Endothelial cell of umbilical vein (primary cell): ENCODE data around the gene GNAT1. TPM values are rescaled to one million over a fixed set of nuclear protein-coding genes. Genes with fewer than 3 reads are reported as not detected.

ENCODE experiments used
- BruUV-seq: library from RNA; stranded (reverse); fragments of 400-500 nt; replicated peaks from 2 replicates; lab custom pipeline; 2021; lab: Mats Ljungman, UMichigan
- CTCF ChIA-PET: fragments of 300-600, 350-600 bp; sonication (Branson Sonifier 250); formaldehyde crosslinking; loops from one replicate; lab custom pipeline; 2021; ENCODE audit warnings: antibody characterized with exemption, inconsistent platforms; lab: Charles Lee
- POLR2A ChIA-PET: fragments of 300-600, 350-600 bp; sonication (Branson Sonifier 250); formaldehyde crosslinking; loops from one replicate; lab custom pipeline; 2021; ENCODE audit warnings: antibody characterized with exemption, inconsistent platforms; lab: Charles Lee
- DNase-seq: peaks from one replicate; pipeline ENCODE4 v3.0.0-alpha.2; 2011; ENCODE audit warnings: low read depth, low spot score
- FAIRE-seq: peaks from 2 replicates; lab custom pipeline; 2011; peaks lifted over from hg19 to GRCh38; lab: Jason Lieb, UNC
- H2AFZ ChIP-seq: 2 replicates; pipeline ENCODE4 v1.6.0; 2012; ENCODE audit warnings: low read depth, low read length, control low read depth, inconsistent platforms
- H3K27ac ChIP-seq: 2 replicates; pipeline ENCODE4 v1.5.1; 2011; ENCODE audit warnings: low read depth, mild to moderate bottlenecking, control low read depth, low read length, moderate library complexity; ENCODE audit not compliant: insufficient read depth
- H3K27me3 ChIP-seq, 2 experiments: 2 replicates each; pipeline versions ENCODE4 v1.6.0 to v1.6.1; 2011; ENCODE audit warnings: low read length in 2 of 2, mixed read lengths in 1 of 2; ENCODE audit not compliant: control insufficient read depth in 2 of 2, insufficient read depth in 2 of 2
- H3K36me3 ChIP-seq, 2 experiments: 2 replicates in 1 of 2; 3 replicates in 1 of 2; pipeline ENCODE4 v1.5.1; 2011; ENCODE audit warnings: low read length in 2 of 2, mild to moderate bottlenecking in 1 of 2, moderate library complexity in 1 of 2; ENCODE audit not compliant: control insufficient read depth in 2 of 2, insufficient read depth in 2 of 2; ENCODE audit errors: extremely low read depth in 1 of 2
- H3K4me1 ChIP-seq: 3 replicates; pipeline ENCODE4 v1.5.1; 2011; ENCODE audit warnings: mild to moderate bottlenecking, low read length; ENCODE audit not compliant: control insufficient read depth, insufficient read depth; ENCODE audit errors: extremely low read depth
- H3K4me2 ChIP-seq: 2 replicates; pipeline ENCODE4 v1.6.1; 2011; ENCODE audit warnings: low read length, control low read depth, mixed read lengths; ENCODE audit not compliant: insufficient read depth
- H3K4me3 ChIP-seq, 3 experiments: fragments of 200-600 bp in 1 of 3; sonication (generic), shearing (Covaris generic) in 1 of 3; replicated peaks in 1 of 3; 2 replicates each; pipeline ENCODE4 v1.5.1; 2011 to 2016; ENCODE audit warnings: control low read depth in 3 of 3, low read length in 3 of 3, mild to moderate bottlenecking in 2 of 3, inconsistent platforms in 1 of 3, low read depth in 1 of 3, moderate library complexity in 1 of 3; ENCODE audit not compliant: insufficient read depth in 1 of 3
- H3K79me2 ChIP-seq: 2 replicates; pipeline ENCODE4 v1.6.0; 2012; ENCODE audit warnings: low read length, inconsistent platforms; ENCODE audit not compliant: control insufficient read depth, insufficient read depth
- H3K9ac ChIP-seq: replicated peaks from 2 replicates; pipeline ENCODE3; 2011; ENCODE audit warnings: low read length, control low read depth; ENCODE audit not compliant: insufficient read depth; ENCODE audit errors: extremely low read depth
- H3K9me1 ChIP-seq: replicated peaks from 3 replicates; pipeline ENCODE4 v1.6.0; 2011; ENCODE audit warnings: mild to moderate bottlenecking, low read length; ENCODE audit not compliant: control insufficient read depth, insufficient read depth; ENCODE audit errors: extremely low read depth
- H3K9me3 ChIP-seq: replicated peaks from 2 replicates; pipeline ENCODE4 v1.5.1; 2012; ENCODE audit warnings: low read length, inconsistent platforms; ENCODE audit not compliant: control insufficient read depth, insufficient read depth
- H4K20me1 ChIP-seq: replicated peaks from 2 replicates; pipeline ENCODE3; 2011; ENCODE audit warnings: mild to moderate bottlenecking, low read length; ENCODE audit not compliant: control insufficient read depth, insufficient read depth; ENCODE audit errors: extremely low read depth
- CTCF ChIP-seq, 2 donors: IDR thresholded peaks; 1 replicate in 1 of 2; 2 replicates in 1 of 2; pipeline ENCODE4 v1.5.1; 2011; ENCODE audit warnings: low read length in 2 of 2, mild to moderate bottlenecking in 2 of 2, moderate library complexity in 2 of 2, control low read depth in 1 of 2, inconsistent platforms in 1 of 2, low read depth in 1 of 2; ENCODE audit not compliant: insufficient read depth in 1 of 2; ENCODE audit errors: extremely low read depth in 1 of 2
- EZH2 ChIP-seq: IDR thresholded peaks from 2 replicates; pipeline ENCODE4 v1.6.1; 2012; ENCODE audit warnings: borderline replicate concordance, low read depth, mild to moderate bottlenecking, moderate library complexity, low read length, inconsistent platforms; ENCODE audit not compliant: severe bottlenecking
- FOS ChIP-seq: IDR thresholded peaks from 2 replicates; pipeline ENCODE4 v1.6.1; 2011; ENCODE audit warnings: mild to moderate bottlenecking, low read length, moderate library complexity, borderline replicate concordance; ENCODE audit not compliant: insufficient read depth
- GATA2 ChIP-seq: IDR thresholded peaks from 2 replicates; pipeline ENCODE4 v1.7.0; 2011; ENCODE audit warnings: low read depth, mild to moderate bottlenecking, moderate library complexity, mixed read lengths, low read length; ENCODE audit not compliant: insufficient read length, insufficient read depth
- JUN ChIP-seq: IDR thresholded peaks from 2 replicates; pipeline ENCODE4 v1.6.1; 2011; ENCODE audit warnings: borderline replicate concordance, low read depth; ENCODE audit not compliant: insufficient read length, insufficient read depth
- MAX ChIP-seq: IDR thresholded peaks from 2 replicates; pipeline ENCODE4 v1.6.1; 2011; ENCODE audit not compliant: insufficient read depth, insufficient read length
- MYC ChIP-seq: IDR thresholded peaks from one replicate; pipeline ENCODE4 v1.6.1; 2011; ENCODE audit warnings: mild to moderate bottlenecking, low read depth, low read length
- POLR2A ChIP-seq: IDR thresholded peaks from 2 replicates; pipeline ENCODE4 v1.6.1; 2012; ENCODE audit warnings: low read depth, mild to moderate bottlenecking, control low read depth, low read length
- POLR2AphosphoS5 ChIP-seq: IDR thresholded peaks from 2 replicates; pipeline ENCODE4 v1.6.1; 2012; ENCODE audit warnings: low read depth, mild to moderate bottlenecking, control low read depth, low read length, moderate library complexity; ENCODE audit not compliant: insufficient read depth
- dilution Hi-C: fragments of 300-500 bp; cut with MboI; formaldehyde crosslinking; loops from one replicate; pipeline ENCODE4 v1.15.0; 2019; ENCODE audit warnings: low sequenced_read_pairs; ENCODE audit not compliant: extremely low pct_ligation_motif_present
- intact Hi-C: fragments of 100-400 bp; cut with micrococcal nuclease; formaldehyde crosslinking; loops from one replicate; pipeline ENCODE4 v1.10.0; 2022
- polyA plus RNA-seq, 4 experiments: library from polyadenylated mRNA; depleted of rRNA in 3 of 4; stranded (reverse) in 3 of 4; unstranded in 1 of 4; fragments of >200 nt; gene quantifications; 2 replicates each; pipeline versions ENCODE4 v1.2.1 to v1.2.3, GENCODE V29; 2011 to 2012; ENCODE audit warnings: missing spikeins in 1 of 4
- total RNA-seq: library from RNA; stranded (reverse); gene quantifications from 2 replicates; pipeline ENCODE4 v1.2.3, GENCODE V29; 2021

GNAT1 gene
- total and polyA plus RNA-seq, 2 donors (not counting 3 experiments of a cell fraction or from before 2014, with no cell fraction given), result 0.77 TPM; not detected in 1

GRCh38 chr3:50226888-50227389, 35.5 kb downstream of the GNAT1 start:
- peak overlapping the region; percentile 35 for H3K4me2 ChIP-seq
- peak overlapping the region; percentile 53 for H2AFZ ChIP-seq
- no peak overlapping the region for H3K27ac ChIP-seq
- intact Hi-C loops, result loop anchor here (1.0 to 2.0 kb wide), 7 partner anchors 8 to 106 kb away; no protein-coding TSS in a partner anchor
- no peaks in the 10 kb centered on the region for H3K9me1 ChIP-seq
- H3K9me3 ChIP-seq, result no peaks in the 10 kb centered on the region
- dilution Hi-C loops, result no loop called here
- peaks cover 13% of the 10 kb centered on the region for H3K4me1 ChIP-seq
- peak overlapping the region; percentile 1 to 50 (median 33) for H3K4me3 ChIP-seq
- TF ChIP-seq GATA2, result no peak
- TF ChIP-seq FOS, result no peak
- TF ChIP-seq EZH2, result no peak
- TF ChIP-seq CTCF (IDR thresholded peaks at IDR 0.05; ENCODE audit: extremely low read depth in 1 of 2, insufficient read depth in 1 of 2, low read depth in 1 of 2, low read length in 2 of 2), result no peak
- no peak for TF ChIP-seq MAX
- no peak for TF ChIP-seq POLR2A
- TF ChIP-seq MYC, result no peak
- no peak for TF ChIP-seq POLR2AphosphoS5
- no peak for TF ChIP-seq JUN
- peak; percentile 40 for FAIRE-seq
- ChIA-PET POLR2A (interaction anchor here (0.7 kb wide), 1 partner anchor 27 kb away, joined by 4 read pairs; no protein-coding TSS in a partner anchor), CTCF (interaction anchor here (0.6 to 10.5 kb wide), 25 partner anchors 9 to 385 kb away, joined by 3 to 314 read pairs (median 6); partner anchors contain the start of genes GNAI2, GNAT1, LSMEM2 and SLC38A3)
- no peaks in the 10 kb centered on the region for H3K27me3 ChIP-seq
- no TSS peak for BruUV-seq
- H3K79me2 ChIP-seq, result peaks cover 2% of the 10 kb centered on the region
- H3K9ac ChIP-seq, result no peak overlapping the region
- no peak for DNase-seq
- no peaks in the 10 kb centered on the region for H3K36me3 ChIP-seq
- H4K20me1 ChIP-seq, result no peaks in the 10 kb centered on the region
